Panc1 (cell line): Measurements from ENCODE around the gene RBBP8. TPM values are rescaled to one million over a fixed set of nuclear protein-coding genes. Genes with fewer than 3 reads are reported as not detected.

ENCODE experiments used
- ATAC-seq: fragments of 200-7000 bp; cut with Tn5 transposase; 2 replicates; pipeline ENCODE4 v1.9.1; 2020; ENCODE audit warnings: mild to moderate bottlenecking, moderate library complexity
- BruUV-seq: library from RNA; stranded (reverse); fragments of 400-500 nt; replicated peaks from 2 replicates; lab custom pipeline; 2021; lab: Mats Ljungman, UMichigan
- CTCF ChIA-PET: fragments of 300-600 bp; sonication (Branson Sonifier 250); formaldehyde crosslinking; loops from one replicate; lab custom pipeline; 2022; ENCODE audit warnings: antibody characterized with exemption; lab: Charles Lee
- POLR2A ChIA-PET: fragments of 300-600 bp; sonication (Branson Sonifier 250); formaldehyde crosslinking; loops from one replicate; lab custom pipeline; 2022; ENCODE audit warnings: antibody characterized with exemption; lab: Charles Lee
- DNase-seq: peaks from one replicate; pipeline ENCODE4 v3.0.0-alpha.2; 2010; ENCODE audit warnings: low read depth, low spot score
- H3K27ac ChIP-seq: 2 replicates; pipeline ENCODE4 v1.5.1; 2011; ENCODE audit warnings: mild to moderate bottlenecking, low read length, inconsistent platforms
- H3K27me3 ChIP-seq: fragments of 200-500 bp; sonication (Bioruptor generic); 2 replicates; pipeline ENCODE4 v1.6.0; 2014; ENCODE audit warnings: low read length, inconsistent platforms; ENCODE audit not compliant: control insufficient read depth, insufficient read depth
- H3K36me3 ChIP-seq: fragments of 200-500 bp; sonication (Bioruptor generic); 2 replicates; pipeline ENCODE4 v1.5.1; 2014; ENCODE audit warnings: inconsistent platforms, mild to moderate bottlenecking, low read length, moderate library complexity; ENCODE audit not compliant: control insufficient read depth, insufficient read depth
- H3K4me1 ChIP-seq: 2 replicates; pipeline ENCODE4 v1.5.1; 2011; ENCODE audit warnings: inconsistent platforms, mild to moderate bottlenecking, low read length, moderate library complexity; ENCODE audit not compliant: control insufficient read depth, insufficient read depth
- H3K4me3 ChIP-seq, 2 experiments: 2 replicates each; pipeline ENCODE4 v1.5.1; 2011 to 2012; ENCODE audit warnings: low read depth in 2 of 2, low read length in 2 of 2, mild to moderate bottlenecking in 2 of 2, inconsistent platforms in 1 of 2, moderate library complexity in 1 of 2
- H3K9me3 ChIP-seq: fragments of 200-500 bp; sonication (Bioruptor generic); 2 replicates; pipeline ENCODE4 v1.5.1; 2014; ENCODE audit warnings: low read depth, mild to moderate bottlenecking, inconsistent platforms, low read length, moderate library complexity; ENCODE audit not compliant: control insufficient read depth, insufficient read depth
- POLR2AphosphoS5 ChIP-seq: IDR thresholded peaks from 2 replicates; pipeline ENCODE4 v1.6.1; 2012; ENCODE audit warnings: mild to moderate bottlenecking, low read depth, low read length, moderate library complexity
- SIN3A ChIP-seq: IDR thresholded peaks from 2 replicates; pipeline ENCODE4 v1.6.1; 2012; ENCODE audit warnings: low read depth, mild to moderate bottlenecking, low read length, moderate library complexity, borderline replicate concordance; ENCODE audit not compliant: insufficient read depth
- TCF7L2 ChIP-seq: IDR thresholded peaks from 2 replicates; pipeline ENCODE4 v1.6.1; 2011; ENCODE audit warnings: mild to moderate bottlenecking, low read depth, low read length, inconsistent platforms
- in situ Hi-C: cut with HindIII; loops from 2 replicates; pipeline ENCODE4 v1.10.0; 2016; ENCODE audit warnings: low sequenced_read_pairs, low pct_unique_long_range_greater_than_20kb
- intact Hi-C: fragments of 100-400 bp; cut with micrococcal nuclease; formaldehyde crosslinking; loops from one replicate; pipeline ENCODE4 v1.10.0; 2022; ENCODE audit not compliant: unreplicated experiment
- total RNA-seq: library from RNA; stranded (reverse); gene quantifications from one replicate; pipeline ENCODE4 v1.2.1, GENCODE V29; 2021; ENCODE audit not compliant: unreplicated experiment
- TF ChIP-seq, protein P1 (sequence below): fragments of 450-650 bp; IDR thresholded peaks from 2 replicates; pipeline ENCODE4 v1.5.1; 2017; ENCODE audit warnings: mild to moderate bottlenecking
- TF ChIP-seq, protein P2 (sequence below), 2 experiments: IDR thresholded peaks; 2 replicates each; pipeline ENCODE4 v1.6.1; 2011 to 2012; ENCODE audit warnings: low read depth in 2 of 2, control low read depth in 1 of 2, low read length in 1 of 2, mild to moderate bottlenecking in 1 of 2, moderate library complexity in 1 of 2; ENCODE audit not compliant: insufficient read depth in 1 of 2

RBBP8 gene
- total RNA-seq, 1 experiment from 2014 or later: 62.8 TPM

DNA sequence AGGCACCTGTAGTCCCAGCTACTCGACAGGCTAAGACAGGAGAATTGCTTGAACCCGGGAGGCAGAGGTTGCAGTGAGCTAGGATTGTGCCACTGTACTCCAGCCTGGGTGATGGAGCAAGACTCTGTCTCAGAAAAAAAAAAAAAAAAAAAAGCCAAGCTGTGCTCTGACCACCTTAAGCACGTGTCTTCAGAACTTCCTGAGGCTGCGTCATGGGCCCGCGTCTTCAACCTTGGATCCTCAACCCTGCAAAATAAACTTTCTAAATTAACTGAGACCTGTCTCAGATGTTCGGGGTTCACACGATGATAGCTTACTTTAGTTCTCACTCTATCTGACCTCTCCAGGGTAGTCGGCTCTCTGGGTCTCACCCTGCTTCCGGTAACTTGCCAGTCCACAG lies 136.4 kb downstream of the RBBP8 start:
- ATAC-seq (no peak), DNase-seq (no peak)
- POLR2A ChIA-PET: interaction anchor here (0.6 kb wide), 1 partner anchor 471 kb away, joined by 3 read pairs; no protein-coding TSS in a partner anchor
- intact Hi-C loops: loop anchor here (10.0 kb wide), 1 partner anchor 55 kb away; no protein-coding TSS in a partner anchor
- CTCF ChIA-PET: no interaction called here
- in situ Hi-C loops: no loop called here
- no peak overlapping the region for H3K27ac ChIP-seq
- H3K36me3 ChIP-seq: no peaks in the 10 kb centered on the region
- H3K4me3 ChIP-seq: no peak overlapping the region
- TF ChIP-seq, protein P1, sequence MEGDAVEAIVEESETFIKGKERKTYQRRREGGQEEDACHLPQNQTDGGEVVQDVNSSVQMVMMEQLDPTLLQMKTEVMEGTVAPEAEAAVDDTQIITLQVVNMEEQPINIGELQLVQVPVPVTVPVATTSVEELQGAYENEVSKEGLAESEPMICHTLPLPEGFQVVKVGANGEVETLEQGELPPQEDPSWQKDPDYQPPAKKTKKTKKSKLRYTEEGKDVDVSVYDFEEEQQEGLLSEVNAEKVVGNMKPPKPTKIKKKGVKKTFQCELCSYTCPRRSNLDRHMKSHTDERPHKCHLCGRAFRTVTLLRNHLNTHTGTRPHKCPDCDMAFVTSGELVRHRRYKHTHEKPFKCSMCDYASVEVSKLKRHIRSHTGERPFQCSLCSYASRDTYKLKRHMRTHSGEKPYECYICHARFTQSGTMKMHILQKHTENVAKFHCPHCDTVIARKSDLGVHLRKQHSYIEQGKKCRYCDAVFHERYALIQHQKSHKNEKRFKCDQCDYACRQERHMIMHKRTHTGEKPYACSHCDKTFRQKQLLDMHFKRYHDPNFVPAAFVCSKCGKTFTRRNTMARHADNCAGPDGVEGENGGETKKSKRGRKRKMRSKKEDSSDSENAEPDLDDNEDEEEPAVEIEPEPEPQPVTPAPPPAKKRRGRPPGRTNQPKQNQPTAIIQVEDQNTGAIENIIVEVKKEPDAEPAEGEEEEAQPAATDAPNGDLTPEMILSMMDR: no peak
- TF ChIP-seq POLR2AphosphoS5: no peak
- TF ChIP-seq, protein P2, sequence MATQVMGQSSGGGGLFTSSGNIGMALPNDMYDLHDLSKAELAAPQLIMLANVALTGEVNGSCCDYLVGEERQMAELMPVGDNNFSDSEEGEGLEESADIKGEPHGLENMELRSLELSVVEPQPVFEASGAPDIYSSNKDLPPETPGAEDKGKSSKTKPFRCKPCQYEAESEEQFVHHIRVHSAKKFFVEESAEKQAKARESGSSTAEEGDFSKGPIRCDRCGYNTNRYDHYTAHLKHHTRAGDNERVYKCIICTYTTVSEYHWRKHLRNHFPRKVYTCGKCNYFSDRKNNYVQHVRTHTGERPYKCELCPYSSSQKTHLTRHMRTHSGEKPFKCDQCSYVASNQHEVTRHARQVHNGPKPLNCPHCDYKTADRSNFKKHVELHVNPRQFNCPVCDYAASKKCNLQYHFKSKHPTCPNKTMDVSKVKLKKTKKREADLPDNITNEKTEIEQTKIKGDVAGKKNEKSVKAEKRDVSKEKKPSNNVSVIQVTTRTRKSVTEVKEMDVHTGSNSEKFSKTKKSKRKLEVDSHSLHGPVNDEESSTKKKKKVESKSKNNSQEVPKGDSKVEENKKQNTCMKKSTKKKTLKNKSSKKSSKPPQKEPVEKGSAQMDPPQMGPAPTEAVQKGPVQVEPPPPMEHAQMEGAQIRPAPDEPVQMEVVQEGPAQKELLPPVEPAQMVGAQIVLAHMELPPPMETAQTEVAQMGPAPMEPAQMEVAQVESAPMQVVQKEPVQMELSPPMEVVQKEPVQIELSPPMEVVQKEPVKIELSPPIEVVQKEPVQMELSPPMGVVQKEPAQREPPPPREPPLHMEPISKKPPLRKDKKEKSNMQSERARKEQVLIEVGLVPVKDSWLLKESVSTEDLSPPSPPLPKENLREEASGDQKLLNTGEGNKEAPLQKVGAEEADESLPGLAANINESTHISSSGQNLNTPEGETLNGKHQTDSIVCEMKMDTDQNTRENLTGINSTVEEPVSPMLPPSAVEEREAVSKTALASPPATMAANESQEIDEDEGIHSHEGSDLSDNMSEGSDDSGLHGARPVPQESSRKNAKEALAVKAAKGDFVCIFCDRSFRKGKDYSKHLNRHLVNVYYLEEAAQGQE (IDR thresholded peaks at IDR 0.05; ENCODE audit: insufficient read depth in 1 of 2, low read depth in 2 of 2, low read length in 1 of 2): no peak
- TF ChIP-seq TCF7L2: no peak
- TF ChIP-seq SIN3A: no peak
- no peaks in the 10 kb centered on the region for H3K27me3 ChIP-seq
- H3K9me3 ChIP-seq: no peaks in the 10 kb centered on the region
- no TSS peak for BruUV-seq
- H3K4me1 ChIP-seq: peaks cover 14% of the 10 kb centered on the region

DNA sequence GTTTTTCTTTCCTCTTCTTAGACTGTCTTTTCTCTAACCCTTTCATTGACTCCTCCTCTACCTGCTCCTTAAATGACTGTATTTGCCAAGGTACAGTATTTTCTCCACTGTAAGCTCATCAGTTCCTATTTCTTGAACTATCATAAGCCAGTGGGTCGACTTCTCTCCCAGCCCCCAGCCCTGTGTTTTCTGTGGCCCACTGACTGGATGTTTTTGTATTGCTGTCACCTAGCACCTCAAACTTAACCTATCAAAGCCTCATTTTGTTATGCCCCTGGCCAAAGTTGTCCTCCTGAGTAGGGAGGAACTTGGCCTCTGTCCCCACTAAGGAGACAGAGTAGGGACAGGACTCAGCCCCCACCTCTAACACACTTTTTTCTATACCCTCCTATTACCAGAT lies 136.8 kb downstream of the RBBP8 start:
- Histone ChIP-seq H3K36me3 (no peaks in the 10 kb centered on the region), H3K4me1 (peaks cover 14% of the 10 kb centered on the region), H3K4me3 (no peak overlapping the region), H3K9me3 (no peaks in the 10 kb centered on the region), H3K27ac (no peak overlapping the region), H3K27me3 (no peaks in the 10 kb centered on the region)
- CTCF ChIA-PET: no interaction called here
- ATAC-seq (no peak), DNase-seq (no peak)
- POLR2A ChIA-PET: interaction anchor here (0.6 kb wide), 1 partner anchor 470 kb away, joined by 3 read pairs; no protein-coding TSS in a partner anchor
- intact Hi-C loops (loop anchor here (10.0 kb wide), 1 partner anchor 55 kb away; no protein-coding TSS in a partner anchor), in situ Hi-C loops (no loop called here)
- BruUV-seq: no TSS peak
- TF ChIP-seq, protein P1: no peak
- TF ChIP-seq, protein P2 (IDR thresholded peaks at IDR 0.05; ENCODE audit: insufficient read depth in 1 of 2, low read depth in 2 of 2, low read length in 1 of 2): no peak
- TF ChIP-seq TCF7L2: no peak
- TF ChIP-seq SIN3A: no peak
- no peak for TF ChIP-seq POLR2AphosphoS5
